Left ventricle myocardium superior (tissue), 1 donor: ENCODE data around the gene PIK3R4. TPM values are rescaled to one million over a fixed set of nuclear protein-coding genes. Genes with fewer than 3 reads are reported as not detected.

Experiments used
- ATAC-seq: fragments of 200-7000 bp; cut with Tn5 transposase; one replicate; pipeline ENCODE4 v1.9.1; 2020; ENCODE audit warnings: mild to moderate bottlenecking, moderate library complexity
- DNase-seq: peaks from one replicate; pipeline ENCODE4 v3.0.0-alpha.2; 2020
- intact Hi-C: fragments of 100-400 bp; cut with micrococcal nuclease; formaldehyde crosslinking; loops from one replicate; pipeline ENCODE4 v1.11.0; 2022
- total RNA-seq: library from RNA; stranded (reverse); fragmentation: NEBNext Ultra II Directional; extraction: Animal tissue kit (Norgen Biotek cat#: 25700); gene quantifications from one replicate; pipeline ENCODE4 v1.2.1, GENCODE V29; 2021
- donor health status: DM: no; HTN: yes; CAD: no; lungs with severe emphysema.

PIK3R4 gene
- total RNA-seq, 1 donor from 2014 or later: 13.9 TPM

GRCh38 chr3:130748467-130748861 is 1.8 kb upstream of the PIK3R4 start:
- no peak for ATAC-seq
- DNase-seq: no peak
- intact Hi-C loops: no loop called here

GRCh38 chr3:130743354-130743753 is 3.3 kb downstream of the PIK3R4 start:
- ATAC-seq (no peak), DNase-seq (no peak)
- intact Hi-C loops: no loop called here

GRCh38 chr3:130741946-130742610 is 4.6 kb downstream of the PIK3R4 start:
- intact Hi-C loops: no loop called here
- ATAC-seq: no peak
- DNase-seq: no peak

GRCh38 chr3:130739848-130740247 is 6.8 kb downstream of the PIK3R4 start:
- intact Hi-C loops: no loop called here
- DNase-seq (no peak), ATAC-seq (no peak)

GRCh38 chr3:130738241-130738640 is 8.4 kb downstream of the PIK3R4 start:
- DNase-seq (no peak), ATAC-seq (no peak)
- intact Hi-C loops: no loop called here

- ATAC-seq (no peak), DNase-seq (no peak)
- intact Hi-C loops: no loop called here
These were observed 9.0 kb downstream of the PIK3R4 start for GRCh38 chr3:130737622-130738021.

GRCh38 chr3:130733236-130733875 is 13.3 kb downstream of the PIK3R4 start:
- DNase-seq (no peak), ATAC-seq (peak; percentile 34)
- intact Hi-C loops: no loop called here

- no peak for ATAC-seq
- intact Hi-C loops: no loop called here
- no peak for DNase-seq
These were observed 14.1 kb downstream of the PIK3R4 start for GRCh38 chr3:130732501-130732900.

GRCh38 chr3:130731817-130732216 is 14.8 kb downstream of the PIK3R4 start:
- ATAC-seq (no peak), DNase-seq (no peak)
- intact Hi-C loops: no loop called here

- intact Hi-C loops: no loop called here
- ATAC-seq: no peak
- DNase-seq: no peak
These were observed 17.5 kb downstream of the PIK3R4 start for GRCh38 chr3:130729154-130729553.

- intact Hi-C loops: no loop called here
- ATAC-seq: peak; percentile 68
- DNase-seq: no peak
These were observed 18.6 kb downstream of the PIK3R4 start for GRCh38 chr3:130728037-130728436.

- intact Hi-C loops: no loop called here
- no peak for ATAC-seq
- DNase-seq: no peak
These were observed 20.9 kb downstream of the PIK3R4 start for GRCh38 chr3:130725746-130726145.

GRCh38 chr3:130715616-130716015 is 31.0 kb downstream of the PIK3R4 start:
- intact Hi-C loops: no loop called here
- DNase-seq (no peak), ATAC-seq (no peak)

- intact Hi-C loops: no loop called here
- ATAC-seq (no peak), DNase-seq (no peak)
These were observed 33.8 kb downstream of the PIK3R4 start for GRCh38 chr3:130712718-130713423.

GRCh38 chr3:130711565-130712324 is 34.9 kb downstream of the PIK3R4 start:
- no peak for DNase-seq
- no peak for ATAC-seq
- intact Hi-C loops: no loop called here

GRCh38 chr3:130709671-130710070 is 37.0 kb downstream of the PIK3R4 start:
- DNase-seq (no peak), ATAC-seq (peak; percentile 80)
- intact Hi-C loops: no loop called here

- ATAC-seq (peak; percentile 27), DNase-seq (no peak)
- intact Hi-C loops: no loop called here
These were observed 38.6 kb downstream of the PIK3R4 start for GRCh38 chr3:130707902-130708601.

GRCh38 chr3:130705501-130705900 is 41.1 kb downstream of the PIK3R4 start:
- ATAC-seq (no peak), DNase-seq (no peak)
- intact Hi-C loops: no loop called here

- ATAC-seq: peak; percentile 26
- DNase-seq: no peak
- intact Hi-C loops: no loop called here
These were observed 43.6 kb downstream of the PIK3R4 start for GRCh38 chr3:130702985-130703384.
